GM18526 (cell line): ENCODE results near the gene SHMT2.

Experiments
- POLR2A ChIP-seq: IDR thresholded peaks from 3 replicates; pipeline ENCODE4 v1.6.1; 2011; ENCODE audit not compliant: insufficient read length; ENCODE audit errors: extremely low read depth

Gene SHMT2

DNA sequence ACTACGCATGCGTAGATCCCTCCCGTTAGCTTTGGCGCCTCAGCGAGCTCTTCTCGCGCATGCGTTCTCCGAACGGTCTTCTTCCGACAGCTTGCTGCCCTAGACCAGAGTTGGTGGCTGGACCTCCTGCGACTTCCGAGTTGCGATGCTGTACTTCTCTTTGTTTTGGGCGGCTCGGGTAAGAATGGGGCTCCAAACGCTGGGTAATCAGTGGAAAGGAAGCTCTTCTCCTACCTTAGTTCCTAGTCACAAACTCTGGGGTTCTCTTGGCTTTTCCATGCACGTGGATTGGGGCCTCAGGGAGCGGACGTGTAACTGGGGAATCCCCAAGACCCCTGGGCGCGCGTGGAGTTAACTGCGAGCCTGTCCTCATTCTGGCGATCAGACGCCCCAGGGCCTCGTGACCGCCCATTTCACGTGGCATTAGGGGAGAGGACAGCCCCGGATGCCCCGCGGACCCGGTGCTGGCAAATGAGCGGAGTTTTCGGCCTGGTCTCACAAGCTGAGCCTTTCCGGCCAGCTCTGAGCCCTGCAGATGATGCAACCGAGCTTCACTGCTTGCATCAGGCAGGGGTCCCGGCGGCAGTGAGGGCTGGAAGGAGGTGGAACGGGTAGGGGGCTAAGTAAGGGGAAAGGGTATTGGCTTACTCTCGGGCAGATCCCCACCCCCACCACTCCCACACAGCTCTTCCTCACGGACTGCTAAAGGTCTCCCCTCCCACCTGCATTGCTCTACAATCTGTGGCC is at the start of gene SHMT2:
SHMT2 (plus strand) TSS at position 78 of the 747 bp plus-strand sequence; CDS start at position 146, 68 bp downstream.
- TF ChIP-seq POLR2A: peak; percentile 61

DNA sequence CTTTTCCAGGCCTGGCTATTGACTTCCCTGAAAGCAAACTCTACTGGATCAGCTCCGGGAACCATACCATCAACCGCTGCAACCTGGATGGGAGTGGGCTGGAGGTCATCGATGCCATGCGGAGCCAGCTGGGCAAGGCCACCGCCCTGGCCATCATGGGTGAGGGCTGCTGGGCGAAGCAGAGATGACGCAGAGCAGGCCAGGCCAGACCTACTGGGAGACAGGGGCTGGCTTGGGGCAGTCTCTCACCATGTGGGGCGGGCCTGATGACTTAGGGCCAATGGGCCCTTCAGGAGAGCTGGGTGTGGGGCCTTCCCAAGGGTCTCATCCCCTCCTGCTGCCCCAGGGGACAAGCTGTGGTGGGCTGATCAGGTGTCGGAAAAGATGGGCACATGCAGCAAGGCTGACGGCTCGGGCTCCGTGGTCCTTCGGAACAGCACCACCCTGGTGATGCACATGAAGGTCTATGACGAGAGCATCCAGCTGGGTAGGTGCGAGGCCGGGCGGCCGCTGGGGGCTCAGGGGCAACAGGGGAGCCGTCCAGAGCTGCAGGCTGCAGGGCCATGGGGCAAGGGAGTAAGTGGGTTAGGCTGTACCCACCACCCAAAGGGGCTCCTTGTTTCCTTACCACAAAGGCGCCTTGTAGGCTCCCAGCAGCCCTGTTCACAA is 49.1 kb upstream of the SHMT2 start:
- no peak for TF ChIP-seq POLR2A

DNA sequence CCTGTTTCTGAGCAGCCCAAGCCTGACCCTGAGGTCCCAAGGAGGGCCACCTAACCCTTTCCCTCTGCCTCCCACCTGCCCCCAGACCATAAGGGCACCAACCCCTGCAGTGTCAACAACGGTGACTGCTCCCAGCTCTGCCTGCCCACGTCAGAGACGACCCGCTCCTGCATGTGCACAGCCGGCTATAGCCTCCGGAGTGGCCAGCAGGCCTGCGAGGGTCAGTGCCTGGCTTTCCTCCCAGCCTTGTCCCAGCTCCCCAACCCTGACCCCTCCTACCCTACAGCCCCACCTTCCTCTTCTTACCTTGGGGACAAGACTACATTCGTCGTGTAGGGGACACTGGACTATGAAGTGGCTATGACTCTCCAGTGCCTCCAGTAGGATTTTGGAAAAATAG is 48.4 kb upstream of the SHMT2 start:
- no peak for TF ChIP-seq POLR2A

DNA sequence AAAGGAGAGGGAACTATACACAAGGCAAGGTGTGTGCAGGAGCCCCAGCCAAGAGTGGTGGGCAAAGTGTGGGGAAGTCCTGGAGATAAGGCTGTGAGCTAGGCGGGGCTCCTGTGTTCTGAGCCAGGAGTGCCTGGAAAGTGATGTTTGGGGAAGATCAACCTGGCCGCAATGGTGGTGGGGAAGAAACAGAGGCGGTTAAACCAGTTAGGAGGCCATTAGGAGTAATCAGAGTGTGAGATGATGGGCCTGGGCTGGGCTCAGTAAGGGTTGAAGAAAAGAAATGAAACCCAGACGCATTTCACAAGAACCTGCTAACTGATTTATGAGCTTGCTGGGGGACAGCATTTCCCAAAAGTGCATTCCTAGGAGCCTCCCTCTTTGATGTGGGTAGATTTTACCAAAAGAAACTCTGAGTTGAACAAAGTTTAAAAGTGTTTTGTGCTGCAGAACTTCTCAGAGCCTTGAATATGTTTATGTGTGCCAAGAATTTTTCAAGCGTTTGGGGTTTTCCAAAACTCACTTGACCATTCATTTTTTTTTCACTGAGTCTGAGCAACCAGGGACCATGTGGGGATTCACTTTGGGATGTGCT is 47.9 kb upstream of the SHMT2 start:
- TF ChIP-seq POLR2A: no peak

DNA sequence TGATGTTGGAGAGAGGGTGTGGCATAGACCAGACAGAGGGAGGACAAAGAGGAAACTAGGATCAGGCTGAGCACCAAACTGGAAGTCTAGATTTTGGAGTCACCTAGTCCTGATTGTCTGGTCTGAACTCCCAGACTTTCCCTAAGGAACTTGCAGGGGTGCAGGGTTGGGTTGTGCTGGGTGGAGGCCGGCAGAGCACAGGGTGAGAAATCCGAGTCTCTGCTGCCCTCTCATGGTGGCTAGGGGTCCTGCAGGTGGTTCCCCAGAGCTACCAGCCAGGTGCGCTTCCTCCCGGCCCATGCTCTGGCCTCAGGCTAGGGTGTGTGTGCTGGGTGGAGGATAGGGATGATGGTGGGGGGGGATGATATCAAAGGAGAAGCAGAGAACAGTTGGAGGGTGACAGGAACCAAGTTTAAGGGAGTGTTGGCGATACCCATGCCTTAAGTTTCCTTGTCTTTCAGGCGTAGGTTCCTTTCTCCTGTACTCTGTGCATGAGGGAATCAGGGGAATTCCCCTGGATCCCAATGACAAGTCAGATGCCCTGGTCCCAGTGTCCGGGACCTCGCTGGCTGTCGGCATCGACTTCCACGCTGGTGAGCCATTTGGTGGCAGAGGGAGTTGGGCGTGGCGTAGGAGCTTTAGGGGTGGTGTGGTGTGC is 46.5 kb upstream of the SHMT2 start:
- TF ChIP-seq POLR2A: no peak

DNA sequence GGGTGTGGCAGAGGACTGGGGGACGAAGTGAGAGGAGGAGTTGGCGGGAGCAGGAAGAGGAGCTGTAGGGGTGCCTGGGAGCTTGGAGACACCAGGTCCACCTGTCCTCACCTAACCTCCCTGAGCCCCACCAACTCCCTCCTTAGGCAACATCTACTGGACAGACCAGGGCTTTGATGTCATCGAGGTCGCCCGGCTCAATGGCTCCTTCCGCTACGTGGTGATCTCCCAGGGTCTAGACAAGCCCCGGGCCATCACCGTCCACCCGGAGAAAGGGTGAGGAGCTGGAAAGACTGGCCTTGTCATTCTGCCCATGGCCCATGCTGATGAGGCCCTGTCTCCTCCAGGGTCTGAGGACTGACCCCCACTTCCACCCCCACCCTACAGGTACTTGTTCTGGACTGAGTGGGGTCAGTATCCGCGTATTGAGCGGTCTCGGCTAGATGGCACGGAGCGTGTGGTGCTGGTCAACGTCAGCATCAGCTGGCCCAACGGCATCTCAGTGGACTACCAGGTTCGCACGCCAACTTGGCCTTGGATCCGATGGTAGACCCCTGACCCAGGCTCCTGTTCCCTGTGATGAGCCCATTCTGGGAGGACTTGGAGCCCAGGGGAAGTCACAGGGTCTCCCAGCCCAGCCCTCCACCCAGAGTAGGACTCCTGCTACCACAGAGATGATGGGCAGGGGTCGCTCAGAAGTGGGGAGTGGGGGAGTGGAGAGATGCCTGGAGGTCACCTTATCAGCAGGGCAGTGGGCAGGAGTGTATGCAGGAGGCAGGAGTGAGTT is 45.4 kb upstream of the SHMT2 start:
- no peak for TF ChIP-seq POLR2A

DNA sequence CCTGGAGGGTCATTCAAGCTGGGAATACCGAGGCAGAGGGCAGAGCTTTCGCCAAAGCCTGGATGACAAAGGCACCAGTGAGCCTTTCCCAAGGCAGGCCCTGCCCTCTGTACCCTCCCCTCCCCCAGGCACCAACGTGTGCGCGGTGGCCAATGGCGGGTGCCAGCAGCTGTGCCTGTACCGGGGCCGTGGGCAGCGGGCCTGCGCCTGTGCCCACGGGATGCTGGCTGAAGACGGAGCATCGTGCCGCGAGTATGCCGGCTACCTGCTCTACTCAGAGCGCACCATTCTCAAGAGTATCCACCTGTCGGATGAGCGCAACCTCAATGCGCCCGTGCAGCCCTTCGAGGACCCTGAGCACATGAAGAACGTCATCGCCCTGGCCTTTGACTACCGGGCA is 44.1 kb upstream of the SHMT2 start:
- no peak for TF ChIP-seq POLR2A

DNA sequence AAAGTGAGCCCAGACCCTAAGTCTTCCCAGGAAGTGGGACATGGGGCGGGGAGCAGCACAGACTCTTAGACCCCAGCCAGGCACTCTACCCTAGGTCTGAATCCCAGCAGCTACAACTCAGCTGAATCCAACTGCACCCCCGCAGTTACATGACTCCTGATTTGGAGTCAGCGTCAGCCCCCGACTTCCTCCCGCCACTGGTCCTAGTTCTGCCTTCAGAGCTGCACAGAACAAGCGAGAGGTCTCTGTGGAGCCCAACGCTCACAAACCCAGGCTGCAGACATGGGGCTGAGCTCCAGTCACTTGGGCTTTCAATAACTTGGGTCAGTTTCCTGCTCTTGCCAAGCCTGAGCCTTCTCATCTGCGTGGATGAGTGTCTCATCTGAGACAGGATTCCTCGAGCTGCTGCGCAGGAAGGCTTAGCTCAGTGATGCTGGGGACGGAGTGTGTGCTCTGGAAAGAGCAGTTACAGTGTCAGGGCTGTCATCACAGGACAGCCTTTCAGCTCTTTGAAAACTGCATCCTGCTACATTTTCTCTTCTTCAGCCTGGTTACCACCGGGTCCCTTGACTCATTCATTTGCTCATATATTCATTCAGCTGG is 43.5 kb upstream of the SHMT2 start:
- TF ChIP-seq POLR2A: no peak

DNA sequence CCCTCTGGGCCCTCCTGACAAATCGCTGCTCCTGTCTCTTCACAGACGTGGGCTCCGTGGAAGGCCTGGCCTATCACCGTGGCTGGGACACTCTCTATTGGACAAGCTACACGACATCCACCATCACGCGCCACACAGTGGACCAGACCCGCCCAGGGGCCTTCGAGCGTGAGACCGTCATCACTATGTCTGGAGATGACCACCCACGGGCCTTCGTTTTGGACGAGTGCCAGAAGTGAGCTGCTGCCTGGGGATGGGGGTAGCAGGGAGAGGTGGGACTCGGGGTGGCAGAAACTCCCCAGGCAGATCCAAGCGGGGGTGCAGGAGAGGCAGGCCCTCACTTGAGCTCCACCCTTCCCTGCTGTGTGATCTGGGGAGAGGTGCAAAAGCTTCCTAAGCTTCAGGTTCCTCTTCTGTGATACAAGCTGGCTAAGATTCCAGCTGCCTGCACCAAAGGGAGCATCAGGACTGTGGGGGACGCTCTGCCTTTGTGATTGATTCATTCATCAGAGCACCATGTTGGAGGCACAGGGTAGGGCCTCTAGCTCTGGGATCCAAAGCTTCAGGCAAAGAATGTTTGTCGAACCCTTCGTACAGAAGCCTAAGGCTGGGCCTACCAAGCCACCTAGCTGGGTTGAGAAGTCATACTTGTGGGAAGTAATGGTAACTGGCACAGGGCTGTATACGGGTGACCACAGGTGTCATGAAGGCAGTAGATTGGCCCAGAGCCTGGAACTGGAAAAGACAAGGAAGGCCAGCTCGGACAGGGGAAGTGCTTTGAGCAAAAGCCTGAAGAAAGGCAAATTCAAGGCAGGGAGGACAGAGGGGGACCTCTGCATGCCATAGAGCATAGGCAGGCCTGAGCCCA is 42.1 kb upstream of the SHMT2 start:
- no peak for TF ChIP-seq POLR2A

DNA sequence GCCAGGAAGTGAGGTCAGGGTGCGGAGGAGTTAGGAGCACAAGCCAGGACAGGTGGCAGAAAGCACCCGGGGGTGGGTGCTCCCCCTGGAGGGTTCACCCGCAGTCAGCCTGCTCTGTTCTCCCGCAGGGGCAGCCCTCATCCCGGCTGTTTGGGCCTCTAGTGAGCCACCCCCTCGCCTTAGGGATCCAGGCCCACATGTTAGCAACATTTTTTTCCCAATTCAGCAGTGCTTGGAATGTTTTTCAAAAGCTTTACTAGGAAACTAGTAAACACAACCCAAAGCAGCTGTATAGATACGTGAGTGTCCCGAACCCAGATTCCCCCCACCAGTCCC is 41.5 kb upstream of the SHMT2 start:
- no peak for TF ChIP-seq POLR2A

DNA sequence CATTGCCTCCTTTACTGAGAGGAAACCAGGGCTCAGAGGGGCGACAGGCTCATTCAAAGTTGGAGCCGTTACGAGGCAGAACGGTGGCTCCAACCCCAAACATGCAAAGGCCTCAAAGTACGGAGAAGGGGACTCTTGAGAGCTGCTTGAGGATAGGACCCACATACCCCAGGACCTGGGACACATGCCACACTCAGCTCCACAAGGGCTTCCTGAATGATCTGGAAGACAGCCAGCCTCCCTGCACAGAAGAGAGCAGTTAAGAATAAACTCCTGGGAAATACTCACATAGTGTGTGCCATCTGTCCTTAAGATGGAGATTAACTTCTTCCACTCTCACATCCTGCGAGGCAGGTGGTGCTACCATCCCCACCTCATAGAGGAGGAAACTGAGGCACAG is 39.5 kb upstream of the SHMT2 start:
- no peak for TF ChIP-seq POLR2A

DNA sequence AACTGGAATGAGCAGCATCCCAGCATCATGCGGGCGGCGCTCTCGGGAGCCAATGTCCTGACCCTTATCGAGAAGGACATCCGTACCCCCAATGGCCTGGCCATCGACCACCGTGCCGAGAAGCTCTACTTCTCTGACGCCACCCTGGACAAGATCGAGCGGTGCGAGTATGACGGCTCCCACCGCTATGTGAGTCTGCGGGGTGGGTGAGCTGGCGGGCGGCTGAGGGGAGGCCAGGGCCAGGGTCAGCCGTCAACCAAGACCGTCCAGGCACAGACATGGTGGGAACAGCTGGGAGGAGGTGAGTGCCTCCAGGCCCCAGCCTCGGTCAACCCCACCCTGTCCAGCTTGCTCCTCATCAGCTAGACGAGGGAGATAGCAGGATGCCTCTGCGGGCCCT is 38.7 kb upstream of the SHMT2 start:
- no peak for TF ChIP-seq POLR2A

DNA sequence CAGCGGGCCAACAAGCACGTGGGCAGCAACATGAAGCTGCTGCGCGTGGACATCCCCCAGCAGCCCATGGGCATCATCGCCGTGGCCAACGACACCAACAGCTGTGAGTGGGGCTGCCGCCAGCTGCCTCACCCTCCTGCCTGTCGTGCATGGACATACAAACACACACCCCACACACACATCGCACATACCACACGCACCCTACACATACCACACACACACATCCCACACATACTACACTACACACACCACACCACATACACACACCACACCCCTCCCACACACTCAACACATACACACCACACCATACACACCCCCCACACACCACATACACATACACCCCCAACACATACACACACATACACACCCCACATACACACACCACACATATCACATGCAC is 38.1 kb upstream of the SHMT2 start:
- no peak for TF ChIP-seq POLR2A

DNA sequence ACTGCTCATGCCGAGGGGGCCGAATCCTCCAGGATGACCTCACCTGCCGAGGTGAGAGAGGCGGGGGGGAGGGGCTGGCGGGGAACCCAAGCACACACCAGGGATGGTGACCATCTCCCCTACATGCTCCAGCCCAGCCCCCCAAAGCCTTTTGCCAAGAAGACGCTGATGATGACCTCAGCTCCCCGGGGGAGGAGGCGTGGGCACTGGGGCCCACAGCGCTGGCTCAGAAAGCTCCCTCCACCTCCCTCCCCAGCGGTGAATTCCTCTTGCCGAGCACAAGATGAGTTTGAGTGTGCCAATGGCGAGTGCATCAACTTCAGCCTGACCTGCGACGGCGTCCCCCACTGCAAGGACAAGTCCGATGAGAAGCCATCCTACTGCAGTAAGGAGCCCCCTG is 36.6 kb upstream of the SHMT2 start:
- TF ChIP-seq POLR2A: no peak
